ENCODE measurements around the gene CDH24.

CDH24 gene

GRCh38 chr14:23056956-23057756 lies at the start of gene CDH24:
TSS of gene CDH24 (minus strand) at chr14:23057520. CDS start at chr14:23055733, 1,787 bp downstream.
- H3K4me1 ChIP-seq (ENCODE audit: control insufficient read depth, insufficient read depth, low read length) = peaks cover 20% of the 10 kb centered on the region
- no peaks in the 10 kb centered on the region for H3K9me3 ChIP-seq (ENCODE audit: control insufficient read depth, insufficient read depth, low read depth, low read length)
- H3K27ac ChIP-seq (ENCODE audit: low read depth, low read length) = peak within 1 kb of the TSS; percentile 64; the same call in 1 of the 2 replicates

GRCh38 chr14:23106747-23107045 lies 49.4 kb upstream of the CDH24 start:
- Histone ChIP-seq H3K4me3 (ENCODE audit: low read depth, low read length) (no peak overlapping the region), H3K27ac (ENCODE audit: low read depth, low read length) (no peak overlapping the region), H3K9ac (ENCODE audit: low read length) (no peak overlapping the region), H3K27me3 (ENCODE audit: control insufficient read depth, insufficient read depth, low read length) (peaks cover 12% of the 10 kb centered on the region), H3K4me1 (ENCODE audit: control insufficient read depth, insufficient read depth, low read length) (peaks cover 30% of the 10 kb centered on the region), H3K9me3 (ENCODE audit: control insufficient read depth, insufficient read depth, low read depth, low read length) (0 out of 2 replicates have a peak, but pooled peaks cover 2% of the 10 kb centered on the region), H3K36me3 (ENCODE audit: control insufficient read depth, insufficient read depth, low read length) (no peaks in the 10 kb centered on the region)

More at GRCh38 chr14:23056956-23057756, at the start of gene CDH24:
- H3K9ac ChIP-seq (ENCODE audit: low read length) = peak within 1 kb of the TSS; percentile 77
- H3K4me3 ChIP-seq (ENCODE audit: low read depth, low read length) = peak within 1 kb of the TSS; percentile 72
- peaks cover 4% of the 10 kb centered on the region; the same call in 1 of the 2 replicates for H3K27me3 ChIP-seq (ENCODE audit: control insufficient read depth, insufficient read depth, low read length)
- H3K36me3 ChIP-seq (ENCODE audit: control insufficient read depth, insufficient read depth, low read length) = peaks cover 44% of the 10 kb centered on the region

GRCh38 chr14:23105348-23105824 lies 48.1 kb upstream of the CDH24 start:
- no peak overlapping the region for H3K4me3 ChIP-seq (ENCODE audit: low read depth, low read length)

DNA sequence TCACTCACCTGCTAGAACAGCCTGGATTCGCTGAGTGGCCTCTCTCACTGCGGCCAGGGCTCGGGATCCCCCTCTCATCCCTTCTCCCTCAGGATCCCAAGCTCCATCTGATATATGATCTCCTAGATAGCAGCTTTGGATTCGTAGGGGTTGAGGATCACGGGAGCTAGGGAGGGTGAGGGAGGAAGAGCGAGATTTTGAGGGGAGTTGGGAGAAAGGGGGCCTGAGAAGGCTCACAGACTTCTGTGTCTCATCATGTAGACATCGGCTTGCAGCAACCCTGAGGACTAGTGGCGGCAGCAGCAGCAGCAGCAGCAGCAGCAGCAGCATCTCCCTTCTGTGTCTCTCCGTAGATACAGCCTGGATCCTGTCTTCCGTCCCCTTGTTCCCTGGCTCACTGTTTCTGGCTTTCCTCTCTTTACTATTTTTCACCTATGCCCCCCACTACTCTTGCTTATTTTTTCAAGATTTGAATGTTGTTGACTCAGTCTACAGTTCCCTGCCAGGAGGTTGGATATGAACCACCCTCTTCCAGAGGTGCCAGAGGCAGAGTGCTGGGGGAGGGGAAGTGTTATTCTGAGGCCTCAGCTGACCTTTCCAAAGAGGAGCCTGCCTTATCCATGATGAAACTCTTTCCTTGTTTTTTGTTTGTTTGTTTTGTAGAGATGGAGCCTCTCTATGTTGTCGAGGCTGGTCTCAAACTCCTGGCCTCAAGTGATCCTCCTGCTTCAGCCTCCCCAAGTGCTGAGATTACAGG lies 47.4 kb upstream of the CDH24 start, which contains the start of gene CIROP:
Gene CIROP, minus strand, starts transcription at position 399 of the 757 bp plus-strand sequence. Its CDS starts 69 bp downstream, at position 330.
- Histone ChIP-seq H3K36me3 (ENCODE audit: control insufficient read depth, insufficient read depth, low read length) (no peaks in the 10 kb centered on the region), H3K27me3 (ENCODE audit: control insufficient read depth, insufficient read depth, low read length) (no peaks in the 10 kb centered on the region), H3K27ac (ENCODE audit: low read depth, low read length) (no peak within 1 kb of the TSS), H3K9me3 (ENCODE audit: control insufficient read depth, insufficient read depth, low read depth, low read length) (0 out of 2 replicates have a peak, but pooled peaks cover 2% of the 10 kb centered on the region), H3K4me3 (ENCODE audit: low read depth, low read length) (peak within 1 kb of the TSS; percentile 26; the same call in 1 of the 2 replicates), H3K9ac (ENCODE audit: low read length) (peak within 1 kb of the TSS; percentile 24), H3K4me1 (ENCODE audit: control insufficient read depth, insufficient read depth, low read length) (peaks cover 37% of the 10 kb centered on the region)

More at GRCh38 chr14:23105348-23105824, 48.1 kb upstream of the CDH24 start:
- Histone ChIP-seq H3K4me1 (ENCODE audit: control insufficient read depth, insufficient read depth, low read length) (peaks cover 36% of the 10 kb centered on the region), H3K27ac (ENCODE audit: low read depth, low read length) (no peak overlapping the region), H3K9ac (ENCODE audit: low read length) (no peak overlapping the region), H3K36me3 (ENCODE audit: control insufficient read depth, insufficient read depth, low read length) (no peaks in the 10 kb centered on the region), H3K9me3 (ENCODE audit: control insufficient read depth, insufficient read depth, low read depth, low read length) (0 out of 2 replicates have a peak, but pooled peaks cover 2% of the 10 kb centered on the region), H3K27me3 (ENCODE audit: control insufficient read depth, insufficient read depth, low read length) (peaks cover under 1% of the 10 kb centered on the region; the same call in 1 of the 2 replicates)

GRCh38 chr14:23104070-23104590 lies 46.8 kb upstream of the CDH24 start:
- 0 out of 2 replicates have a peak, but pooled peaks cover 2% of the 10 kb centered on the region for H3K9me3 ChIP-seq (ENCODE audit: control insufficient read depth, insufficient read depth, low read depth, low read length)
- no peaks in the 10 kb centered on the region for H3K27me3 ChIP-seq (ENCODE audit: control insufficient read depth, insufficient read depth, low read length)
- no peak overlapping the region for H3K27ac ChIP-seq (ENCODE audit: low read depth, low read length)
- peaks cover 42% of the 10 kb centered on the region for H3K4me1 ChIP-seq (ENCODE audit: control insufficient read depth, insufficient read depth, low read length)
- H3K9ac ChIP-seq (ENCODE audit: low read length) = peak overlapping the region; percentile 24
- 0 out of 2 replicates have a peak overlapping the region, but pooled peaks have one; percentile 26 for H3K4me3 ChIP-seq (ENCODE audit: low read depth, low read length)
- 0 out of 2 replicates have a peak, but pooled peaks cover 2% of the 10 kb centered on the region for H3K36me3 ChIP-seq (ENCODE audit: control insufficient read depth, insufficient read depth, low read length)

- Histone ChIP-seq H3K27ac (ENCODE audit: low read depth, low read length) (no peak overlapping the region), H3K36me3 (ENCODE audit: control insufficient read depth, insufficient read depth, low read length) (peaks cover 7% of the 10 kb centered on the region; the same call in 1 of the 2 replicates), H3K9ac (ENCODE audit: low read length) (no peak overlapping the region), H3K27me3 (ENCODE audit: control insufficient read depth, insufficient read depth, low read length) (no peaks in the 10 kb centered on the region), H3K4me1 (ENCODE audit: control insufficient read depth, insufficient read depth, low read length) (peaks cover 42% of the 10 kb centered on the region), H3K9me3 (ENCODE audit: control insufficient read depth, insufficient read depth, low read depth, low read length) (0 out of 2 replicates have a peak, but pooled peaks cover 1% of the 10 kb centered on the region), H3K4me3 (ENCODE audit: low read depth, low read length) (no peak overlapping the region)
These were observed 46.3 kb upstream of the CDH24 start for GRCh38 chr14:23103581-23103980.

- peaks cover 42% of the 10 kb centered on the region for H3K4me1 ChIP-seq (ENCODE audit: control insufficient read depth, insufficient read depth, low read length)
- no peak overlapping the region for H3K9ac ChIP-seq (ENCODE audit: low read length)
- no peak overlapping the region for H3K27ac ChIP-seq (ENCODE audit: low read depth, low read length)
- H3K9me3 ChIP-seq (ENCODE audit: control insufficient read depth, insufficient read depth, low read depth, low read length) = no peaks in the 10 kb centered on the region
- H3K27me3 ChIP-seq (ENCODE audit: control insufficient read depth, insufficient read depth, low read length) = no peaks in the 10 kb centered on the region
- H3K4me3 ChIP-seq (ENCODE audit: low read depth, low read length) = no peak overlapping the region
- peaks cover 15% of the 10 kb centered on the region for H3K36me3 ChIP-seq (ENCODE audit: control insufficient read depth, insufficient read depth, low read length)
These were observed 45.5 kb upstream of the CDH24 start for GRCh38 chr14:23102801-23103200.

- Histone ChIP-seq H3K4me3 (ENCODE audit: low read depth, low read length) (no peak overlapping the region), H3K36me3 (ENCODE audit: control insufficient read depth, insufficient read depth, low read length) (peaks cover 22% of the 10 kb centered on the region), H3K4me1 (ENCODE audit: control insufficient read depth, insufficient read depth, low read length) (peaks cover 42% of the 10 kb centered on the region)
These were observed 44.8 kb upstream of the CDH24 start for GRCh38 chr14:23101986-23102625.

DNA sequence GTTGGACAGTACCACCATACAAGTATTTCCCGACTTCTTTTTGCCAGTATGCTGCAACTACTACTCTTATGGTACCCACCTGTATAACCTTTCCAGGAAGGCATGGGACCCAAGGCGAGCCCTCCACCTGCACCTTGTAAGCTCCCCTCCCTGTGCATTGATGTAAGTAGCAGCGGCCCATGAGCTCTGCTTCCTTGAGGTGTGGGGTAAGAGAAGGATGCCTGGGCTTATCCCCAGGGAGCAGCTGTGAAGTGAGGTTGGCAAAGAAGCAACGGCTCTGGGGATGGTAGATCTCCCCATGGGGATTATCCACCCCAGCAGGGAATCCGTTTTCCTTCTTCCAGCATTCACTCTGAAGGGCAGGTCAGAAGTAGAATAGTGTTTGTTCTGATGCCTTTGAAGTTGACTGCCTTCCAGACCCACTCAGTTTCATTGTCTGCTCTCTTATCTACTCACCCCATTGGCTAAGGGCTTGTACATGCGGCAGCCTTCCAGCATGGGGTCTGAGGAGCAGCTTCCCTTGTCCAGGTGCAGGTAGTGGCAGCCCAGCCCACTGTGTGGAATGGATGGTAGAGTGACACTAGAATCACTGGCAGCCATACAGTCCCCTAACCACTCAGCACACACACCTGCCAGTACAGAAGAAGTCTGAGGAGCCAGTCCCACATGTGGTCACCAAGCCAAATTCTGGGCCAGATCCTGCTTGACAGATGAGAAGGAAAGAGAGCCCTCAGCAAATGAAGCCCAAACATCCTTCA lies 44.1 kb upstream of the CDH24 start:
- Histone ChIP-seq H3K4me1 (ENCODE audit: control insufficient read depth, insufficient read depth, low read length) (peaks cover 37% of the 10 kb centered on the region), H3K36me3 (ENCODE audit: control insufficient read depth, insufficient read depth, low read length) (peaks cover 24% of the 10 kb centered on the region), H3K9me3 (ENCODE audit: control insufficient read depth, insufficient read depth, low read depth, low read length) (no peaks in the 10 kb centered on the region), H3K9ac (ENCODE audit: low read length) (no peak overlapping the region), H3K4me3 (ENCODE audit: low read depth, low read length) (no peak overlapping the region), H3K27me3 (ENCODE audit: control insufficient read depth, insufficient read depth, low read length) (no peaks in the 10 kb centered on the region), H3K27ac (ENCODE audit: low read depth, low read length) (no peak overlapping the region)

More at GRCh38 chr14:23101986-23102625, 44.8 kb upstream of the CDH24 start:
- no peaks in the 10 kb centered on the region for H3K27me3 ChIP-seq (ENCODE audit: control insufficient read depth, insufficient read depth, low read length)
- no peak overlapping the region for H3K27ac ChIP-seq (ENCODE audit: low read depth, low read length)
- H3K9me3 ChIP-seq (ENCODE audit: control insufficient read depth, insufficient read depth, low read depth, low read length) = no peaks in the 10 kb centered on the region
- no peak overlapping the region for H3K9ac ChIP-seq (ENCODE audit: low read length)
